ENCODE data around the gene ATXN7L1. TPM values are rescaled to one million over a fixed set of nuclear protein-coding genes. Genes with fewer than 3 reads are reported as not detected.
"Not testable (repeated sequence)": the region's sequence is repeated elsewhere in the genome, so short reads cannot be mapped to it uniquely, and the experiment has no call there.

The ATXN7L1 gene
- total and polyA plus RNA-seq, 2 donors (not counting 1 experiment from before 2014, with no cell fraction given) = 7.1 to 40.6 TPM

DNA sequence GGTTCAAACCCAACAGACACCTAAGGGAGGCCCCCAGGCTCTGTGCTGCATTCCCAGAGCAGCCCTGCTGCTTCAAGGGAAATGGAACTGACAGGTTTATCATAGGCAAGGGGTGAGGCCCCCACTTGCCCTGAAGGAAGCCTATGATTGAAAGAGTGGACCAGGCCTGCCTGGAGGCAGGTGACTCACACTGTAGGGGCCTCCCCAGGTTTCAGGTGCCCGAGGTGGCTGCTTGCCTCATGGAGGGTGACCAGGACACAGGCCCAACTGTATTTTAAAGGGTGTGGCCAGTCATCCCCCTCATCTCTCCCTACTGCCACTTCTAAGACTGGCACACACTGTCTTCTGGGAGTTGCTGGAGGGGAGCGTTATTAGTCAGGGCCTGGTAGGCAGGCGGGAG is 85.4 kb downstream of the ATXN7L1 start:
- H2AFZ ChIP-seq (ENCODE audit: insufficient read depth, low read depth, low read length, poor library complexity, severe bottlenecking) = no peak overlapping the region
- POLR2A ChIA-PET = no interaction called here
- no peak for DNase-seq

DNA sequence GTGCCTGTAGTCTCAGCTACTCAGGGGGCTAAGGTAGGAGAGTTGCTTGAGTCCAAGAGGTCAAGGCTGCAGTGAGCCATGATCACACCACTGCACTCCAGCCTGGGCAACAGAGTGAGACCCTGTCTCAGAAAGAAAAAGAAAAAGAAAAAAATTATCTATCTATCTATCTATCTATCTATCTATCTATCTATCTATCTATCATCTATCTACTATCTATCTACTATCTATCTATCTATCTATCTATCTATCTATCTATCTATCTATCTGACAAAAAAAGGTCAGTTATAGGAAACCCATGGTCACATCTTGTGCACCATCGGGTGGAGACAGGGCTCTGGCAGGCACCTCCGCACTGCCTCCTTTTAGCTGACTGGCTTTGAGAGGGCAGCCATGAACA is 85.9 kb downstream of the ATXN7L1 start:
- H3K79me2 ChIP-seq (ENCODE audit: control insufficient read depth, insufficient read depth, low read length); H4K20me1 ChIP-seq (ENCODE audit: control insufficient read depth, insufficient read depth, low read length, poor library complexity, severe bottlenecking); H2AFZ ChIP-seq (ENCODE audit: insufficient read depth, low read depth, low read length, poor library complexity, severe bottlenecking); H3K27ac ChIP-seq (ENCODE audit: low read length in 2 of 2); H3K9me3 ChIP-seq (ENCODE audit: control extremely low read depth in 1 of 3, control insufficient read depth in 2 of 3, insufficient read depth in 1 of 3, low read length in 2 of 3); H3K27me3 ChIP-seq (replicated peaks in 1 of 4; ENCODE audit: control extremely low read depth in 1 of 4, control insufficient read depth in 3 of 4, insufficient read depth in 4 of 4, low read length in 3 of 4); H3K27me3 Mint-ChIP-seq; H3K4me1 ChIP-seq (ENCODE audit: control insufficient read depth in 2 of 2, insufficient read depth in 2 of 2, low read length in 2 of 2); H3K9me3 Mint-ChIP-seq (ENCODE audit: insufficient read depth); DNase-seq; H3K4me2 ChIP-seq (replicated peaks; ENCODE audit: low read depth, low read length, poor library complexity, severe bottlenecking); POLR2A ChIA-PET; intact Hi-C loops (cut with micrococcal nuclease); CTCF ChIA-PET; H3K9ac ChIP-seq (ENCODE audit: low read length); H3K4me3 Mint-ChIP-seq; ATAC-seq (ENCODE audit: low read depth); H3K4me3 ChIP-seq (ENCODE audit: control extremely low read depth in 1 of 5, extremely low read depth in 1 of 5, insufficient read depth in 1 of 5, low read depth in 2 of 5, low read length in 4 of 5); H3K27ac Mint-ChIP-seq; H3K36me3 ChIP-seq (replicated peaks in 1 of 2; ENCODE audit: control extremely low read depth in 1 of 2, control insufficient read depth in 1 of 2, extremely low read depth in 1 of 2, insufficient read depth in 2 of 2, low read length in 1 of 2); H3K4me1 Mint-ChIP-seq: not testable (repeated sequence)
- 100% methylated on average over 2 of the region's 2 CpGs for WGBS (ENCODE audit: insufficient coverage)

More for the DNA sequence above, 85.4 kb downstream of the ATXN7L1 start:
- H3K36me3 ChIP-seq (replicated peaks in 1 of 2; ENCODE audit: control extremely low read depth in 1 of 2, control insufficient read depth in 1 of 2, extremely low read depth in 1 of 2, insufficient read depth in 2 of 2, low read length in 1 of 2) = no peaks in the 10 kb centered on the region
- H3K4me2 ChIP-seq (replicated peaks; ENCODE audit: low read depth, low read length, poor library complexity, severe bottlenecking) = no peak overlapping the region
- intact Hi-C loops (cut with micrococcal nuclease) = no loop called here
- no peak for ATAC-seq (ENCODE audit: low read depth)
- CTCF ChIA-PET = no interaction called here
- H3K4me1 ChIP-seq (ENCODE audit: control insufficient read depth in 2 of 2, insufficient read depth in 2 of 2, low read length in 2 of 2) = no peaks in the 10 kb centered on the region
- no peaks in the 10 kb centered on the region for H3K9me3 ChIP-seq (ENCODE audit: control extremely low read depth in 1 of 3, control insufficient read depth in 2 of 3, insufficient read depth in 1 of 3, low read length in 2 of 3)
- H3K79me2 ChIP-seq (ENCODE audit: control insufficient read depth, insufficient read depth, low read length) = no peaks in the 10 kb centered on the region
- Mint-ChIP-seq H3K27ac (no peak overlapping the region), H3K9me3 (ENCODE audit: insufficient read depth) (no peaks in the 10 kb centered on the region), H3K4me1 (no peaks in the 10 kb centered on the region), H3K27me3 (no peaks in the 10 kb centered on the region), H3K4me3 (no peak overlapping the region)
- H4K20me1 ChIP-seq (ENCODE audit: control insufficient read depth, insufficient read depth, low read length, poor library complexity, severe bottlenecking) = no peaks in the 10 kb centered on the region
- TF ChIP-seq EZH2 (IDR thresholded peaks at IDR 0.05; ENCODE audit: borderline replicate concordance, insufficient read depth, low read depth, low read length, poor library complexity, severe bottlenecking) = no peak
- TF ChIP-seq, protein P1, sequence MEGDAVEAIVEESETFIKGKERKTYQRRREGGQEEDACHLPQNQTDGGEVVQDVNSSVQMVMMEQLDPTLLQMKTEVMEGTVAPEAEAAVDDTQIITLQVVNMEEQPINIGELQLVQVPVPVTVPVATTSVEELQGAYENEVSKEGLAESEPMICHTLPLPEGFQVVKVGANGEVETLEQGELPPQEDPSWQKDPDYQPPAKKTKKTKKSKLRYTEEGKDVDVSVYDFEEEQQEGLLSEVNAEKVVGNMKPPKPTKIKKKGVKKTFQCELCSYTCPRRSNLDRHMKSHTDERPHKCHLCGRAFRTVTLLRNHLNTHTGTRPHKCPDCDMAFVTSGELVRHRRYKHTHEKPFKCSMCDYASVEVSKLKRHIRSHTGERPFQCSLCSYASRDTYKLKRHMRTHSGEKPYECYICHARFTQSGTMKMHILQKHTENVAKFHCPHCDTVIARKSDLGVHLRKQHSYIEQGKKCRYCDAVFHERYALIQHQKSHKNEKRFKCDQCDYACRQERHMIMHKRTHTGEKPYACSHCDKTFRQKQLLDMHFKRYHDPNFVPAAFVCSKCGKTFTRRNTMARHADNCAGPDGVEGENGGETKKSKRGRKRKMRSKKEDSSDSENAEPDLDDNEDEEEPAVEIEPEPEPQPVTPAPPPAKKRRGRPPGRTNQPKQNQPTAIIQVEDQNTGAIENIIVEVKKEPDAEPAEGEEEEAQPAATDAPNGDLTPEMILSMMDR (IDR thresholded peaks at IDR 0.05) = no peak
- no peaks in the 10 kb centered on the region for H3K27me3 ChIP-seq (replicated peaks in 1 of 4; ENCODE audit: control extremely low read depth in 1 of 4, control insufficient read depth in 3 of 4, insufficient read depth in 4 of 4, low read length in 3 of 4)
- no peak overlapping the region for H3K27ac ChIP-seq (ENCODE audit: low read length in 2 of 2)
- no peak overlapping the region for H3K9ac ChIP-seq (ENCODE audit: low read length)
- 94% methylated on average over 3 of the region's 3 CpGs for WGBS (ENCODE audit: insufficient coverage)
- no peak overlapping the region for H3K4me3 ChIP-seq (ENCODE audit: control extremely low read depth in 1 of 5, extremely low read depth in 1 of 5, insufficient read depth in 1 of 5, low read depth in 2 of 5, low read length in 4 of 5)
